NCI-H2171 (cell line): Measurements from ENCODE around the gene ELMOD1.

ENCODE experiments used
- DNase-seq: peaks from one replicate; lab custom pipeline; 2025; lab: John Stamatoyannopoulos, UW

The ELMOD1 gene

GRCh38 chr11:107583629-107584195 is 7.2 kb upstream of the ELMOD1 start:
- DNase-seq: no peak

GRCh38 chr11:107587306-107587979 is 3.5 kb upstream of the ELMOD1 start:
- DNase-seq: no peak

- DNase-seq: no peak
These were observed 657 bp downstream of the ELMOD1 start for GRCh38 chr11:107591378-107592230.

GRCh38 chr11:107592231-107592590 is 1.3 kb downstream of the ELMOD1 start:
- DNase-seq: no peak

GRCh38 chr11:107592813-107593212 is 1.9 kb downstream of the ELMOD1 start:
- no peak for DNase-seq

GRCh38 chr11:107593951-107594350 is 3.0 kb downstream of the ELMOD1 start:
- DNase-seq: no peak

GRCh38 chr11:107594736-107595135 is 3.8 kb downstream of the ELMOD1 start:
- DNase-seq: no peak

- DNase-seq: no peak
These were observed 7.5 kb downstream of the ELMOD1 start for GRCh38 chr11:107598225-107599139.

- DNase-seq: no peak
These were observed 14.4 kb downstream of the ELMOD1 start for GRCh38 chr11:107605061-107606006.

- no peak for DNase-seq
These were observed 15.2 kb downstream of the ELMOD1 start for GRCh38 chr11:107606141-107606540.

- DNase-seq: no peak
These were observed 17.9 kb downstream of the ELMOD1 start for GRCh38 chr11:107608809-107609208.

- DNase-seq: no peak
These were observed 18.7 kb downstream of the ELMOD1 start for GRCh38 chr11:107609400-107610218.

- no peak for DNase-seq
These were observed 21.5 kb downstream of the ELMOD1 start for GRCh38 chr11:107612445-107612844.

GRCh38 chr11:107619926-107620325 is 29.0 kb downstream of the ELMOD1 start:
- DNase-seq: no peak

- DNase-seq: no peak
These were observed 30.1 kb downstream of the ELMOD1 start for GRCh38 chr11:107621081-107621480.

- DNase-seq: no peak
These were observed 32.2 kb downstream of the ELMOD1 start for GRCh38 chr11:107623183-107623582.

GRCh38 chr11:107624983-107625684 is 34.2 kb downstream of the ELMOD1 start:
- no peak for DNase-seq

- DNase-seq: no peak
These were observed 34.7 kb downstream of the ELMOD1 start for GRCh38 chr11:107625685-107625989.

- DNase-seq: no peak
These were observed 40.1 kb downstream of the ELMOD1 start for GRCh38 chr11:107631043-107631442.

- no peak for DNase-seq
These were observed 41.0 kb downstream of the ELMOD1 start for GRCh38 chr11:107631931-107632330.
